Esophagus muscularis mucosa (tissue), 4 donors: ENCODE results near the gene ECE1. TPM values are rescaled to one million over a fixed set of nuclear protein-coding genes. Genes with fewer than 3 reads are reported as not detected.

Experiments used
- DNase-seq: peaks from one replicate; pipeline ENCODE4 v3.0.0-alpha.2; 2017; ENCODE audit errors: extremely low spot score
- H3K27ac ChIP-seq, 4 donors: fragments of 200-600 bp; sonication (generic); replicated peaks in 1 of 4; 1 replicate in 3 of 4; 2 replicates in 1 of 4; pipeline ENCODE4 v1.5.1; 2016 to 2019; ENCODE audit warnings: mild to moderate bottlenecking in 1 of 4
- H3K27me3 ChIP-seq, 4 donors: fragments of 200-600 bp; sonication (generic); one replicate each; pipeline versions ENCODE4 v1.5.1 to v1.6.0; 2016 to 2019
- H3K36me3 ChIP-seq, 4 donors: fragments of 200-600 bp; sonication (generic); one replicate each; pipeline ENCODE4 v1.5.1; 2016 to 2019
- H3K4me1 ChIP-seq, 4 donors: fragments of 200-600 bp; sonication (generic); one replicate each; pipeline ENCODE4 v1.5.1; 2016 to 2019
- H3K4me3 ChIP-seq, 4 donors: fragments of 200-600 bp; sonication (generic); 1 replicate in 2 of 4; 2 replicates in 2 of 4; pipeline ENCODE4 v1.5.1; 2016 to 2019; ENCODE audit warnings: mild to moderate bottlenecking in 4 of 4, moderate library complexity in 1 of 4
- H3K9me3 ChIP-seq, 4 donors: fragments of 200-600 bp; sonication (generic); 1 replicate in 3 of 4; 2 replicates in 1 of 4; pipeline ENCODE4 v1.5.1; 2016 to 2019
- EP300 ChIP-seq: sonication (generic); formaldehyde crosslinking; IDR thresholded peaks from one replicate; pipeline ENCODE4 v1.6.1; 2017; ENCODE audit warnings: antibody characterized with exemption
- POLR2A ChIP-seq: fragments of 450-650 bp; IDR thresholded peaks from one replicate; pipeline ENCODE4 v1.6.1; 2017; ENCODE audit warnings: antibody characterized with exemption, moderate library complexity, mild to moderate bottlenecking, low read depth
- POLR2AphosphoS5 ChIP-seq, 2 donors: sonication (generic); formaldehyde crosslinking; IDR thresholded peaks; one replicate each; pipeline ENCODE4 v1.6.1; 2017; ENCODE audit warnings: antibody characterized with exemption in 2 of 2
- WGBS: methylation state at CpG from one replicate; pipeline ENCODE4 v1.1.5; 2018; 5-methylcytosine and 5-hydroxymethylcytosine counted together
- intact Hi-C: fragments of 100-400 bp; cut with DNase I; formaldehyde crosslinking; loops from one replicate; pipeline ENCODE4 v1.15.1; 2023
- total RNA-seq, 4 donors: library from RNA; depleted of rRNA; stranded (reverse); fragments of >200 nt; gene quantifications; one replicate each; pipeline versions ENCODE4 v1.1.0 to v1.2.1, GENCODE V29; 2016
- TF ChIP-seq, protein P1 (sequence below), 3 experiments: fragments of 200-600 bp in 2 of 3; fragments of 450-650 bp in 1 of 3; sonication (generic) in 2 of 3; IDR thresholded peaks; one replicate each; pipeline ENCODE4 v1.5.1; 2017 to 2019; ENCODE audit warnings: antibody characterized with exemption in 3 of 3, mild to moderate bottlenecking in 2 of 3, moderate library complexity in 1 of 3

ECE1 gene
- total RNA-seq, 4 donors from 2014 or later: 53.6 to 101 (median 80.7) TPM

DNA sequence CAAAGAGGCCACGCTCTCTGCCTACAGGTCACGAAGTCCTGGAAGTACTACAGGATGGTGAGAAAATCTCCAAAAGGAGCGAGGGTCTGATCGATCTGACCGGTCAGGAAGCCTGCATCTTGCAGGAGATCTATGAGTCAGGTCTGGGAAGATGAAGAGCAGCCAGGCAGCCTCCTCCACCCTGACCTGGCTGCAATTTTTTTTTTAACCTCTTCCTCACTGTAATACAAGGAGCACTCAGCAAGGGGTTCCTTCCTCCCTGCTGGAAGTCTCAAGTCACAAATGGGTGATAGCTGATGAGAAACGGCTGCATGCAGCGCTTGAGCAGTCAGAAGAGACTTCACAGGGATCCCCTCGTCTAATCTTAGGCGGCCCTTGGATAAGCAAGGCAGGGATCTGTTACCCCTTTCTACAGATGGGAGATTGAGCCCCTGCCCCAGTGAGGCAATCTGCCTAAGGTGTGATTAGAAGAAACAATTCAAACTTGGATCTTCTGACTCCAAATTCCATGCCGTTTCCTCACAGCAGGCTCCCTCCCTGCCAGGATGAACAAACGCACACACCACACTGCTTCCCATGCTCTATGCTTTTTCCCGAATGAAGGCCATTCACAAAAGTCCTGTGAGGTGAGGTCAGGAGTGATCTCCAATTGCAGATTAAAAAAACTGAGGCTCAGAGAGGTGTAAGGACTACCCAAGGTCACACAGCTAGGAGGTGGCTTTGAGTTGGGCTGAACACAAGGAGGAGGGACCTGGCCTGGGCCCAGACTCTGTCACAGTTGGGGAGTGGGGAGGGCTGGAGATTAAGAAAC is 48.3 kb downstream of the ECE1 start:
- Histone ChIP-seq H3K4me1 (no peaks in the 10 kb centered on the region), H3K27me3 (no peaks in the 10 kb centered on the region), H3K9me3 (no peaks in the 10 kb centered on the region), H3K36me3 (peaks cover 64 to 100% (median 96%) of the 10 kb centered on the region in 4 donors), H3K27ac (no peak overlapping the region), H3K4me3 (no peak overlapping the region)
- intact Hi-C loops: no loop called here
- TF ChIP-seq POLR2A (no peak), POLR2AphosphoS5 (IDR thresholded peaks at IDR 0.05) (no peak), EP300 (no peak)
- TF ChIP-seq, protein P1, sequence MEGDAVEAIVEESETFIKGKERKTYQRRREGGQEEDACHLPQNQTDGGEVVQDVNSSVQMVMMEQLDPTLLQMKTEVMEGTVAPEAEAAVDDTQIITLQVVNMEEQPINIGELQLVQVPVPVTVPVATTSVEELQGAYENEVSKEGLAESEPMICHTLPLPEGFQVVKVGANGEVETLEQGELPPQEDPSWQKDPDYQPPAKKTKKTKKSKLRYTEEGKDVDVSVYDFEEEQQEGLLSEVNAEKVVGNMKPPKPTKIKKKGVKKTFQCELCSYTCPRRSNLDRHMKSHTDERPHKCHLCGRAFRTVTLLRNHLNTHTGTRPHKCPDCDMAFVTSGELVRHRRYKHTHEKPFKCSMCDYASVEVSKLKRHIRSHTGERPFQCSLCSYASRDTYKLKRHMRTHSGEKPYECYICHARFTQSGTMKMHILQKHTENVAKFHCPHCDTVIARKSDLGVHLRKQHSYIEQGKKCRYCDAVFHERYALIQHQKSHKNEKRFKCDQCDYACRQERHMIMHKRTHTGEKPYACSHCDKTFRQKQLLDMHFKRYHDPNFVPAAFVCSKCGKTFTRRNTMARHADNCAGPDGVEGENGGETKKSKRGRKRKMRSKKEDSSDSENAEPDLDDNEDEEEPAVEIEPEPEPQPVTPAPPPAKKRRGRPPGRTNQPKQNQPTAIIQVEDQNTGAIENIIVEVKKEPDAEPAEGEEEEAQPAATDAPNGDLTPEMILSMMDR (IDR thresholded peaks at IDR 0.05): no peak
- WGBS: 76% methylated on average over 12 of the region's 12 CpGs
- DNase-seq: no peak

DNA sequence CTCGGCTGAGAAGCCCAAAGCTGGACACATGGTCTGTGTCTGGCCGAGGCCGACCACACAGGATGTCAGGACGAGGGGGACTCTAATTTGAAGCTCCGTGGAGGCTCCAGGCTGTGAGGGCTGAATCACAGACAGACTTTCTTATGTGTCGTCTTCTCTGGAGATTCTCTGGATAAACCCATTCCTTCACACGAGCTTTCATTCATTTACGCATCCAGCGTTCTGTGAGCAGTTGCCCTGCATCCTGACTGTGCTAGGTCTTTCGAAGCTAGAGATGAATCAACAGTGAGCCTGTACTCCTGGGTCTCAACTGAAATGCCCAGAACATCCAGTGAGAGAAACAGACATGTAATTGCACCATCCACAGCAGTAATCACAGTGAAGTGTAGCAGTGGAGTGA is 49.6 kb downstream of the ECE1 start:
- Histone ChIP-seq H3K27me3 (no peaks in the 10 kb centered on the region), H3K9me3 (no peaks in the 10 kb centered on the region), H3K36me3 (peaks cover 68 to 100% (median 96%) of the 10 kb centered on the region in 4 donors), H3K4me3 (no peak overlapping the region), H3K27ac (no peak overlapping the region), H3K4me1 (no peaks in the 10 kb centered on the region)
- WGBS: 80% methylated on average over 10 of the region's 10 CpGs
- TF ChIP-seq, protein P1 (IDR thresholded peaks at IDR 0.05): no peak
- TF ChIP-seq EP300: no peak
- TF ChIP-seq POLR2AphosphoS5 (IDR thresholded peaks at IDR 0.05): no peak
- no peak for TF ChIP-seq POLR2A
- intact Hi-C loops: no loop called here
- no peak for DNase-seq

DNA sequence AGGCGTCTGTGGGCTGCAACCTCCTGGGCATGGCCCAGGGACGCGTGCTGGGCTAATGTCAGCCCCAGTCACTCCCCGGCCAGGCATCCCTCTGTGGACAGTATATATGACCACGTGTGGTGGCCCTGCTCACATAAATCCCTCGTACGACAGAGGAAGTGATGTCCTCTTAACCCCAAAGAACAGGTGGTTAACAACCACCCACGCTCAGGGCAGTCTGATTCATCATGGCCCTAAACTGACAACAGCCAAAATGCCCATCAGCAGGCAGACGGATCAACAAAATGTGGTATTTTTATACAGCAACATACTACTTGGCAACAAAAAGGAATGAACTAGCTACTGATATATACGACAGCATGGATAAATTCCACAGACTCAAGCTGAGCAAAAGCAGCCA is 51.0 kb downstream of the ECE1 start:
- intact Hi-C loops: no loop called here
- H3K9me3 ChIP-seq: no peaks in the 10 kb centered on the region
- WGBS: 85% methylated on average over 9 of the region's 10 CpGs
- no peak overlapping the region for H3K27ac ChIP-seq
- DNase-seq: no peak
- TF ChIP-seq EP300: no peak
- TF ChIP-seq POLR2A: no peak
- no peak for TF ChIP-seq POLR2AphosphoS5 (IDR thresholded peaks at IDR 0.05)
- TF ChIP-seq, protein P1 (IDR thresholded peaks at IDR 0.05): no peak
- no peaks in the 10 kb centered on the region for H3K27me3 ChIP-seq
- no peak overlapping the region for H3K4me3 ChIP-seq
- peaks cover 60 to 100% (median 96%) of the 10 kb centered on the region in 4 donors for H3K36me3 ChIP-seq
- peaks cover 0 to 4% (median 0%) of the 10 kb centered on the region in 4 donors for H3K4me1 ChIP-seq

DNA sequence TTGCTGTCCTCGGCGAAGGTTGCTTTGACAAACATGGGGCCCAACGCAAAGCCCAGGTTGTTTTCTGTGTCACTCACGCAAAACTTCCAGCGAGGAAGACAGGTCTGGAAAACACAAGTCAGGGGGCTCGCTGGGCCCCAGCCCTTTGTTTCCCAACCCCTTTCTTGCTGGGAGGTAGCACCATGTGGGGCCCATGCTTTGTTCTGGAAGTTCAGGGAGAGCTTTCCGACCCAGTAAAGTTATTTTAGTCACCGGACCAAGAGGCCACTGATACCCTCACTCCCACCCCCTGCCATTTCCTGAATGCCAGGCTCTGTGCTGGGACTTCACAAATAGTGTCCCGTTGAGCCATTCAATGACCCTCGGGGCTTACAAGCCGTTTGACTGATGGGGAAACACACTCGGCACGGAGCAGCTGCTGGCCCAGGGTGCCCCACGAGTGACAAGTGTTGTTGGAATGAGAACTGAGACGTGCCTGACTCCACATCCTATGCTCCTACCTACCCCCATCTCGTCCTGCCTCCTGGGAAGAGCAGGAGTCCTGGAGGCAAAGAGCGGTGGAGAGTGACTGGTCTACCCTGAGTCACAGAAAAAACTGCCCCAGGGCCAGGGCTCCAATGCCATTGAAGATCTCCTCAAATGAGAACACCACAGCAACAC is 52.0 kb downstream of the ECE1 start:
- no peak for DNase-seq
- no peak for TF ChIP-seq POLR2A
- no peak for TF ChIP-seq EP300
- TF ChIP-seq, protein P1 (IDR thresholded peaks at IDR 0.05): no peak
- no peak for TF ChIP-seq POLR2AphosphoS5 (IDR thresholded peaks at IDR 0.05)

More for the DNA sequence above, 52.0 kb downstream of the ECE1 start:
- Histone ChIP-seq H3K27me3 (no peaks in the 10 kb centered on the region), H3K36me3 (peaks cover 56 to 100% (median 96%) of the 10 kb centered on the region in 4 donors), H3K4me1 (peaks cover 0 to 4% (median 0%) of the 10 kb centered on the region in 4 donors), H3K9me3 (no peaks in the 10 kb centered on the region), H3K27ac (no peak overlapping the region), H3K4me3 (no peak overlapping the region)
- intact Hi-C loops: no loop called here
- 78% methylated on average over 15 of the region's 17 CpGs for WGBS
